H1 (cell line): ENCODE results near the gene CXCL11. TPM values are rescaled to one million over a fixed set of nuclear protein-coding genes. Genes with fewer than 3 reads are reported as not detected.

ENCODE experiments used
- ATF2 ChIP-seq: IDR thresholded peaks from 2 replicates; pipeline ENCODE4 v1.6.1; 2012; ENCODE audit warnings: low read length, inconsistent platforms
- polyA plus RNA-seq, 7 experiments: library from polyadenylated mRNA; depleted of rRNA in 3 of 7; stranded (reverse) in 5 of 7; unstranded in 2 of 7; fragments of >200 nt in 5 of 7; fragments of 200-250 nt in 2 of 7; gene quantifications; 1 replicate in 5 of 7; 2 replicates in 1 of 7; 4 replicates in 1 of 7; pipeline versions ENCODE4 v1.2.1 to v1.2.3, GENCODE V29; 2011 to 2013; ENCODE audit warnings: missing spikeins in 2 of 7, mixed read lengths in 2 of 7
- total RNA-seq: library from RNA; stranded (reverse); fragmentation: NEBNext Ultra II Directional; extraction: Animal tissue kit (Norgen Biotek cat#: 25700); gene quantifications from 2 replicates; pipeline ENCODE4 v1.2.1, GENCODE V29; 2021

CXCL11 gene
- total and polyA plus RNA-seq, 2 of the 8 experiments (the other 6 are each of a cell fraction or from before 2014, with no cell fraction given): 0.18 TPM; not detected in 1

GRCh38 chr4:76001700-76002099 is 34.2 kb downstream of the CXCL11 start (continued):
- no peak for TF ChIP-seq ATF2
